Measurements from ENCODE around the gene UBXN10. TPM values are rescaled to one million over a fixed set of nuclear protein-coding genes. Genes with fewer than 3 reads are reported as not detected.
A peak's percentile ranks its signal among the peaks of the same experiment; 100 is the strongest.

UBXN10 gene
- total and polyA plus RNA-seq, 2 of the 8 experiments (the other 6 are each of a cell fraction or from before 2014, with no cell fraction given) = 0.43 to 0.68 TPM

DNA sequence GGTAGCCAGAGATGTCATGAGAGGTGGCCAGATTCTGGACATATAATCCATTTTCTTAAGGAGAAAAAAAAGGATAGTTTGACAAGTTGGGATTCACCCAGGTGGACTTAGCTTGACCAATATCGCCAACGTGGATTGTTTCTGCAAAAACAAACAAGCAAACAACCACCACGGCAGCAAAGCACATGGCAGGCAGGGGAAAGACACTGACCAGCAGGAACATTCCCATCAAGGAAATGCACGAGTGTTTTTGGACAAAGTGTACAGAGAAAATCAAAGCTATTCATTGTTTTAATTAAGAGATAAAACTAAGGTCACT lies 9.5 kb downstream of the UBXN10 start:
- Histone ChIP-seq H2BK12ac (ENCODE audit: low read depth, low read length) (no peak overlapping the region), H3K4me2 (ENCODE audit: insufficient read depth in 1 of 2, low read depth in 2 of 2, low read length in 2 of 2) (no peak overlapping the region), H3K9me3 (ENCODE audit: insufficient read depth in 2 of 2, low read depth in 1 of 2, low read length in 1 of 2) (no peaks in the 10 kb centered on the region), H3K27ac (ENCODE audit: low read depth, low read length) (no peak overlapping the region), H3K56ac (replicated peaks; ENCODE audit: insufficient read length, low read depth, low read length) (no peak overlapping the region), H2BK15ac (ENCODE audit: low read length) (0 out of 2 replicates have a peak overlapping the region, but pooled peaks have one; percentile 76), H3K14ac (ENCODE audit: insufficient read length) (no peak overlapping the region), H3K9ac (replicated peaks in 1 of 4; ENCODE audit: extremely low read depth in 1 of 4, low read depth in 3 of 4, low read length in 3 of 4) (no peak overlapping the region), H2BK20ac (ENCODE audit: low read length) (no peak overlapping the region), H3K79me2 (ENCODE audit: control insufficient read depth in 1 of 2, insufficient read depth in 2 of 2, low read length in 2 of 2) (no peaks in the 10 kb centered on the region), H3K79me1 (ENCODE audit: low read depth, low read length) (no peaks in the 10 kb centered on the region), H3K4ac (replicated peaks; ENCODE audit: insufficient read length, low read depth, low read length) (no peak overlapping the region), H4K8ac (ENCODE audit: extremely low read depth, insufficient read depth, low read length) (no peak overlapping the region), H4K91ac (replicated peaks; ENCODE audit: insufficient read length, low read length) (no peak overlapping the region), H2AFZ (ENCODE audit: low read length) (no peak overlapping the region), H3K23ac (ENCODE audit: insufficient read length) (no peak overlapping the region), H3K18ac (ENCODE audit: extremely low read depth, low read length) (no peak overlapping the region), H2AK5ac (ENCODE audit: low read depth, low read length) (no peak overlapping the region), H3K4me3 (ENCODE audit: extremely low read depth in 1 of 4, insufficient read depth in 2 of 4, low read depth in 3 of 4, low read length in 4 of 4) (no peak overlapping the region), H3K27me3 (replicated peaks in 1 of 4; ENCODE audit: control insufficient read depth in 3 of 4, extremely low read depth in 1 of 4, insufficient read depth in 3 of 4, low read length in 3 of 4) (peaks cover 0 to 2% (median 0%) of the 10 kb centered on the region in 4 experiments; a peak in 2 of 7 replicates), H4K20me1 (replicated peaks in 1 of 2; ENCODE audit: control insufficient read depth in 1 of 2, insufficient read depth in 2 of 2, low read length in 2 of 2) (no peaks in the 10 kb centered on the region), H3K4me1 (replicated peaks in 1 of 4; ENCODE audit: control insufficient read depth in 3 of 4, insufficient read depth in 4 of 4, low read length in 3 of 4) (peaks cover 0 to 7% (median under 1%) of the 10 kb centered on the region in 4 experiments; a peak in 4 of 7 replicates), H2BK5ac (ENCODE audit: low read depth, low read length) (no peak overlapping the region), H4K5ac (ENCODE audit: insufficient read length, low read depth, low read length) (no peak overlapping the region), H3K36me3 (ENCODE audit: control insufficient read depth in 2 of 4, insufficient read depth in 4 of 4, low read length in 3 of 4) (no peaks in the 10 kb centered on the region), H2BK120ac (replicated peaks; ENCODE audit: low read depth, low read length) (no peak overlapping the region), H3K23me2 (ENCODE audit: low read depth, low read length) (no peaks in the 10 kb centered on the region)
- CTCF ChIA-PET (ENCODE audit: partially characterized antibody) = interaction anchor here (0.7 to 9.3 kb wide), 34 partner anchors 8 to 297 kb away, joined by 3 to 90 read pairs (median 4); no protein-coding TSS in a partner anchor
- no peak for TF ChIP-seq SIN3A (conservative IDR thresholded peaks at IDR 0.05 in 1 of 2, IDR thresholded peaks at IDR 0.05 in 1 of 2; ENCODE audit: low read depth in 1 of 2, low read length in 2 of 2)
- TF ChIP-seq SAP30 (IDR thresholded peaks at IDR 0.05; ENCODE audit: insufficient read depth, insufficient replicate concordance, low read length) = no peak
- TF ChIP-seq CTBP2 (IDR thresholded peaks at IDR 0.05; ENCODE audit: borderline replicate concordance, insufficient read depth, insufficient read length, low read length) = no peak
- no peak for TF ChIP-seq POLR2A (IDR thresholded peaks at IDR 0.05; ENCODE audit: control extremely low read depth in 1 of 2, low read depth in 2 of 2, low read length in 2 of 2)
- TF ChIP-seq HDAC2 (IDR thresholded peaks at IDR 0.05; ENCODE audit: borderline replicate concordance in 1 of 2, low read depth in 2 of 2, low read length in 2 of 2) = no peak
- TF ChIP-seq SRF (IDR thresholded peaks at IDR 0.05; ENCODE audit: low read depth, low read length) = no peak
- no peak for TF ChIP-seq RFX5 (IDR thresholded peaks at IDR 0.05; ENCODE audit: borderline replicate concordance, low read depth, low read length)
- TF ChIP-seq, protein P1, sequence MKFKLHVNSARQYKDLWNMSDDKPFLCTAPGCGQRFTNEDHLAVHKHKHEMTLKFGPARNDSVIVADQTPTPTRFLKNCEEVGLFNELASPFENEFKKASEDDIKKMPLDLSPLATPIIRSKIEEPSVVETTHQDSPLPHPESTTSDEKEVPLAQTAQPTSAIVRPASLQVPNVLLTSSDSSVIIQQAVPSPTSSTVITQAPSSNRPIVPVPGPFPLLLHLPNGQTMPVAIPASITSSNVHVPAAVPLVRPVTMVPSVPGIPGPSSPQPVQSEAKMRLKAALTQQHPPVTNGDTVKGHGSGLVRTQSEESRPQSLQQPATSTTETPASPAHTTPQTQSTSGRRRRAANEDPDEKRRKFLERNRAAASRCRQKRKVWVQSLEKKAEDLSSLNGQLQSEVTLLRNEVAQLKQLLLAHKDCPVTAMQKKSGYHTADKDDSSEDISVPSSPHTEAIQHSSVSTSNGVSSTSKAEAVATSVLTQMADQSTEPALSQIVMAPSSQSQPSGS (IDR thresholded peaks at IDR 0.05; ENCODE audit: low read length) = no peak
- TF ChIP-seq, protein P2, sequence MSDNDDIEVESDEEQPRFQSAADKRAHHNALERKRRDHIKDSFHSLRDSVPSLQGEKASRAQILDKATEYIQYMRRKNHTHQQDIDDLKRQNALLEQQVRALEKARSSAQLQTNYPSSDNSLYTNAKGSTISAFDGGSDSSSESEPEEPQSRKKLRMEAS (IDR thresholded peaks at IDR 0.05) = no peak
- TF ChIP-seq BACH1 (IDR thresholded peaks at IDR 0.05; ENCODE audit: low read length) = no peak
- WGBS, 2 experiments (ENCODE audit: extremely low coverage in 1 of 2, insufficient coverage in 1 of 2, insufficient read length in 1 of 2, insufficient replicate concordance in 2 of 2, low coverage in 1 of 2, low lambda C conversion rate in 2 of 2, missing lambda C conversion rate in 1 of 2) = 88% methylated on average over 4 of the region's 4 CpGs; no CpG with 5 or more reads in 1 of the 2 experiments
- POLR2A ChIA-PET (ENCODE audit: partially characterized antibody) = no interaction called here
- DNase-seq (ENCODE audit: low read depth in 1 of 2, low spot score in 2 of 2) (no peak), FAIRE-seq (no peak)
